Measurements from ENCODE around the gene TBC1D8. TPM values are rescaled to one million over a fixed set of nuclear protein-coding genes. Genes with fewer than 3 reads are reported as not detected.

The TBC1D8 gene
- total and polyA plus RNA-seq, 9 of the 15 experiments (the other 6 are each of a cell fraction or from before 2014, with no cell fraction given), result 0.36 to 1.3 (median 0.82) TPM

DNA sequence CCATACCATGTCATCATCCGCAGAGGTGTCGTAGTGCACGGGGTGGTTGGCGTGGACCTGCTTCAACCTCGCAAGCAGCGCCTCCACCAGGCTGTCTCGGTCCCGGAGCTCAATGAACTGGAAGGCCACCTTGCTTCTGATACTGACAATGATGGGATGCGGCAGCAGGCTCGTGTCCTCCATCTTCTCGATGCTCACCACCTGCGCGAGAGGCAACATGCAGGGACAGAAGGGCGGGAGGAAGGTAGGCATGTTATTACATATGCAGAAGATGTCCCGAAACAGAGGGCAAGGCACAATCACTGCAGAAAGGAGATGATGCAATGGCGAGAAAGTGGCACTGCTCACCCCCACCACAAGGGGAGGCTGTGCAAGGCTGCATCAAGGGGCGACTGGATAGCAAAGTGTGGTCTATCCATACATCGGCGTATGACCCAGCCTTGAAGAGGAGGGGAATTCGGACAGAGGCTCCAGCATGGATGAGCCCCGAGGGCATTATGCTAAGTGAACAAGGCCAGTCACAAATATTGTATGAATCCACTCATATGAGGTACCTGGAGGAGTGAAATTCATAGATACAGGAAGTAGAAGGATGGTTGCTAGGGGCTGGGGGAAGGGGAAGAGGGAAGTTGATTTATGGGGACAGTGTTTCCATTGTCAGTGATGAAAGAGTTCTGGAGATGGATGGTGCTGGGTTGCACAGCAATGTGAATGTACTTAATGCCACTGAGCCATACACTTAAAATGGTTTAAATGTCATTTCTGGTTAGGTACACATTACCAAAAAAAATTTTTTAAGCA, 112.5 kb downstream of the TBC1D8 start (continued):
- TF ChIP-seq HNRNPUL1 (IDR thresholded peaks at IDR 0.05; ENCODE audit: low read length), result no peak
- no peak for TF ChIP-seq ZFX (CRISPR knock-in tag; IDR thresholded peaks at IDR 0.05)
- peak; percentile 68; the same call in 1 of the 2 replicates for TF ChIP-seq ZNF175 (CRISPR knock-in tag; IDR thresholded peaks at IDR 0.05; ENCODE audit: low read depth)
- TF ChIP-seq ADNP (tag; IDR thresholded peaks at IDR 0.05), result no peak
- TF ChIP-seq NUFIP1 (IDR thresholded peaks at IDR 0.05; ENCODE audit: partially characterized antibody), result no peak
- TF ChIP-seq XRCC4 (IDR thresholded peaks at IDR 0.05; ENCODE audit: extremely low read depth, insufficient read depth, insufficient read length), result no peak
- TF ChIP-seq ZNF282 (CRISPR knock-in tag; IDR thresholded peaks at IDR 0.05), result no peak
- no peak for TF ChIP-seq TAF7 (tag; IDR thresholded peaks at IDR 0.05)
- TF ChIP-seq BRF1 (IDR thresholded peaks at IDR 0.05; ENCODE audit: borderline replicate concordance, extremely low read depth, insufficient read length), result no peak
- TF ChIP-seq RFX7 (CRISPR knock-in tag; IDR thresholded peaks at IDR 0.05), result no peak
- TF ChIP-seq SLC30A9 (CRISPR knock-in tag; IDR thresholded peaks at IDR 0.05), result no peak
- TF ChIP-seq NCOA4 (IDR thresholded peaks at IDR 0.05; ENCODE audit: partially characterized antibody), result no peak
- no peak for TF ChIP-seq PHB2 (IDR thresholded peaks at IDR 0.05; ENCODE audit: low read depth)
- TF ChIP-seq, protein P1, sequence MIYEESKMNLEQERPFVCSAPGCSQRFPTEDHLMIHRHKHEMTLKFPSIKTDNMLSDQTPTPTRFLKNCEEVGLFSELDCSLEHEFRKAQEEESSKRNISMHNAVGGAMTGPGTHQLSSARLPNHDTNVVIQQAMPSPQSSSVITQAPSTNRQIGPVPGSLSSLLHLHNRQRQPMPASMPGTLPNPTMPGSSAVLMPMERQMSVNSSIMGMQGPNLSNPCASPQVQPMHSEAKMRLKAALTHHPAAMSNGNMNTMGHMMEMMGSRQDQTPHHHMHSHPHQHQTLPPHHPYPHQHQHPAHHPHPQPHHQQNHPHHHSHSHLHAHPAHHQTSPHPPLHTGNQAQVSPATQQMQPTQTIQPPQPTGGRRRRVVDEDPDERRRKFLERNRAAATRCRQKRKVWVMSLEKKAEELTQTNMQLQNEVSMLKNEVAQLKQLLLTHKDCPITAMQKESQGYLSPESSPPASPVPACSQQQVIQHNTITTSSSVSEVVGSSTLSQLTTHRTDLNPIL (CRISPR knock-in tag; IDR thresholded peaks at IDR 0.05), result no peak
- no peak; the same call in 1 of the 2 replicates for TF ChIP-seq NFRKB (IDR thresholded peaks at IDR 0.05; ENCODE audit: low read depth)
- TF ChIP-seq ILF3 (IDR thresholded peaks at IDR 0.05; ENCODE audit: borderline replicate concordance), result no peak
- TF ChIP-seq MCM3 (IDR thresholded peaks at IDR 0.05), result no peak
- TF ChIP-seq, protein P2, sequence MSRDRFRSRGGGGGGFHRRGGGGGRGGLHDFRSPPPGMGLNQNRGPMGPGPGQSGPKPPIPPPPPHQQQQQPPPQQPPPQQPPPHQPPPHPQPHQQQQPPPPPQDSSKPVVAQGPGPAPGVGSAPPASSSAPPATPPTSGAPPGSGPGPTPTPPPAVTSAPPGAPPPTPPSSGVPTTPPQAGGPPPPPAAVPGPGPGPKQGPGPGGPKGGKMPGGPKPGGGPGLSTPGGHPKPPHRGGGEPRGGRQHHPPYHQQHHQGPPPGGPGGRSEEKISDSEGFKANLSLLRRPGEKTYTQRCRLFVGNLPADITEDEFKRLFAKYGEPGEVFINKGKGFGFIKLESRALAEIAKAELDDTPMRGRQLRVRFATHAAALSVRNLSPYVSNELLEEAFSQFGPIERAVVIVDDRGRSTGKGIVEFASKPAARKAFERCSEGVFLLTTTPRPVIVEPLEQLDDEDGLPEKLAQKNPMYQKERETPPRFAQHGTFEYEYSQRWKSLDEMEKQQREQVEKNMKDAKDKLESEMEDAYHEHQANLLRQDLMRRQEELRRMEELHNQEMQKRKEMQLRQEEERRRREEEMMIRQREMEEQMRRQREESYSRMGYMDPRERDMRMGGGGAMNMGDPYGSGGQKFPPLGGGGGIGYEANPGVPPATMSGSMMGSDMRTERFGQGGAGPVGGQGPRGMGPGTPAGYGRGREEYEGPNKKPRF (IDR thresholded peaks at IDR 0.05; ENCODE audit: low read depth, low read length), result no peak
- no peak for TF ChIP-seq TAF15 (IDR thresholded peaks at IDR 0.05; ENCODE audit: low read depth, low read length)
- no peak for TF ChIP-seq XRCC3 (IDR thresholded peaks at IDR 0.05)
- TF ChIP-seq, protein P3, sequence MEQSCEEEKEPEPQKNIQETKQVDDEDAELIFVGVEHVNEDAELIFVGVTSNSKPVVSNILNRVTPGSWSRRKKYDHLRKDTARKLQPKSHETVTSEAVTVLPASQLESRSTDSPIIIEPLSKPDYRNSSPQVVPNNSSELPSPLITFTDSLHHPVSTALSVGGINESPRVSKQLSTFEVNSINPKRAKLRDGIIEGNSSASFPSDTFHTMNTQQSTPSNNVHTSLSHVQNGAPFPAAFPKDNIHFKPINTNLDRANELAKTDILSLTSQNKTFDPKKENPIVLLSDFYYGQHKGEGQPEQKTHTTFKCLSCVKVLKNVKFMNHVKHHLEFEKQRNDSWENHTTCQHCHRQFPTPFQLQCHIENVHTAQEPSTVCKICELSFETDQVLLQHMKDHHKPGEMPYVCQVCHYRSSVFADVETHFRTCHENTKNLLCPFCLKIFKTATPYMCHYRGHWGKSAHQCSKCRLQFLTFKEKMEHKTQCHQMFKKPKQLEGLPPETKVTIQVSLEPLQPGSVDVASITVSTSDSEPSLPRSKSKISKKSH (CRISPR knock-in tag; IDR thresholded peaks at IDR 0.05), result no peak
- TF ChIP-seq PHF8 (IDR thresholded peaks at IDR 0.05; ENCODE audit: borderline replicate concordance, low read length), result no peak
- no peak for TF ChIP-seq FOXA3 (CRISPR knock-in tag; conservative IDR thresholded peaks at IDR 0.05 in 1 of 2, IDR thresholded peaks at IDR 0.05 in 1 of 2)

Measured in K562 (cell line).